Ishikawa (cell line): ENCODE data around the gene NUCB1.

ENCODE experiments used
- CEBPB ChIP-seq: IDR thresholded peaks from 2 replicates; pipeline ENCODE4 v1.6.1; 2012
- EGR1 ChIP-seq: IDR thresholded peaks from 2 replicates; pipeline ENCODE4 v1.6.1; 2012
- EP300 ChIP-seq: IDR thresholded peaks from 2 replicates; pipeline ENCODE4 v1.6.1; 2012; ENCODE audit warnings: borderline replicate concordance
- NFIC ChIP-seq: IDR thresholded peaks from 2 replicates; pipeline ENCODE4 v1.6.1; 2012
- RAD21 ChIP-seq: IDR thresholded peaks from 2 replicates; pipeline ENCODE4 v1.6.1; 2012; ENCODE audit warnings: low read depth
- REST ChIP-seq: IDR thresholded peaks from 2 replicates; pipeline ENCODE4 v1.6.1; 2012; ENCODE audit warnings: low read depth, mild to moderate bottlenecking
- TEAD4 ChIP-seq: IDR thresholded peaks from 2 replicates; pipeline ENCODE4 v1.6.1; 2012
- YY1 ChIP-seq: IDR thresholded peaks from 2 replicates; pipeline ENCODE4 v1.6.1; 2012; ENCODE audit warnings: low read depth
- TF ChIP-seq, protein P1 (sequence below): IDR thresholded peaks from 2 replicates; pipeline ENCODE4 v1.6.1; 2012

GRCh38 chr19:48963371-48964204, 63.5 kb downstream of the NUCB1 start:
- TF ChIP-seq YY1 (no peak), RAD21 (no peak), CEBPB (no peak), EGR1 (no peak), TEAD4 (peak; percentile 35), NFIC (0 out of 2 replicates have a peak, but pooled peaks have one; percentile 48), EP300 (0 out of 2 replicates have a peak, but pooled peaks have one; percentile 48), REST (no peak)
- TF ChIP-seq, protein P1, sequence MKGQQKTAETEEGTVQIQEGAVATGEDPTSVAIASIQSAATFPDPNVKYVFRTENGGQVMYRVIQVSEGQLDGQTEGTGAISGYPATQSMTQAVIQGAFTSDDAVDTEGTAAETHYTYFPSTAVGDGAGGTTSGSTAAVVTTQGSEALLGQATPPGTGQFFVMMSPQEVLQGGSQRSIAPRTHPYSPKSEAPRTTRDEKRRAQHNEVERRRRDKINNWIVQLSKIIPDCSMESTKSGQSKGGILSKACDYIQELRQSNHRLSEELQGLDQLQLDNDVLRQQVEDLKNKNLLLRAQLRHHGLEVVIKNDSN = no peak
